HepG2 (cell line): ENCODE results near the gene STX1B. TPM values are rescaled to one million over a fixed set of nuclear protein-coding genes. Genes with fewer than 3 reads are reported as not detected.
A peak's percentile ranks its signal among the peaks of the same experiment; 100 is the strongest.

Experiments
- AHDC1 ChIP-seq: sonication (generic); formaldehyde crosslinking; IDR thresholded peaks from 2 replicates; pipeline ENCODE4 v1.5.1; 2020; ENCODE audit warnings: mild to moderate bottlenecking, missing genetic modification reagents, borderline replicate concordance
- GFI1 ChIP-seq: sonication (generic); formaldehyde crosslinking; IDR thresholded peaks from 2 replicates; pipeline ENCODE4 v1.5.0; 2020; ENCODE audit warnings: missing genetic modification reagents, mild to moderate bottlenecking, borderline replicate concordance
- KDM2A ChIP-seq: sonication (generic); formaldehyde crosslinking; IDR thresholded peaks from 2 replicates; pipeline ENCODE4 v1.4.0; 2020; ENCODE audit warnings: low read depth, missing genetic modification reagents, borderline replicate concordance
- MTA3 ChIP-seq: sonication (generic); formaldehyde crosslinking; IDR thresholded peaks from 2 replicates; pipeline ENCODE4 v1.4.0; 2020; ENCODE audit warnings: missing genetic modification reagents
- MXD4 ChIP-seq: IDR thresholded peaks from 2 replicates; pipeline ENCODE4 v1.6.1; 2016; ENCODE audit warnings: mild to moderate bottlenecking, missing biosample characterization, missing genetic modification reagents
- NFIC ChIP-seq: IDR thresholded peaks from 2 replicates; pipeline ENCODE4 v1.6.1; 2012; ENCODE audit warnings: mild to moderate bottlenecking, low read length, inconsistent platforms
- NFYB ChIP-seq: sonication (generic); formaldehyde crosslinking; IDR thresholded peaks from 2 replicates; pipeline ENCODE4 v1.4.0; 2020; ENCODE audit warnings: missing genetic modification reagents
- PAF1 ChIP-seq: IDR thresholded peaks from 2 replicates; pipeline ENCODE4 v1.6.1; 2016; ENCODE audit warnings: missing genetic modification reagents, missing compliant biosample characterization
- REL ChIP-seq: sonication (generic); formaldehyde crosslinking; conservative IDR thresholded peaks from 2 replicates; pipeline ENCODE4 v1.8.0; 2022; ENCODE audit warnings: mild to moderate bottlenecking, missing genetic modification reagents, moderate library complexity
- RNF2 ChIP-seq: fragments of 450-650 bp; conservative IDR thresholded peaks from 2 replicates; pipeline ENCODE4 v1.6.1; 2016; ENCODE audit warnings: low read depth
- SNAPC2 ChIP-seq: sonication (generic); formaldehyde crosslinking; IDR thresholded peaks from 2 replicates; pipeline ENCODE4 v1.8.1; 2022; ENCODE audit warnings: mild to moderate bottlenecking, missing genetic modification reagents
- TBL1XR1 ChIP-seq: fragments of 150-350 bp; IDR thresholded peaks from 2 replicates; pipeline ENCODE4 v1.6.1; 2014; ENCODE audit warnings: borderline replicate concordance, low read length; ENCODE audit not compliant: partially characterized antibody
- YY1 ChIP-seq: IDR thresholded peaks from 2 replicates; pipeline ENCODE4 v1.6.1; 2011; ENCODE audit warnings: low read length, low read depth, moderate library complexity, mild to moderate bottlenecking; ENCODE audit not compliant: insufficient read depth, insufficient replicate concordance
- ZNF367 ChIP-seq: sonication (generic); formaldehyde crosslinking; IDR thresholded peaks from 2 replicates; pipeline ENCODE4 v1.4.0; 2020; ENCODE audit warnings: missing genetic modification reagents, borderline replicate concordance
- ZNF496 ChIP-seq: sonication (generic); formaldehyde crosslinking; IDR thresholded peaks from 2 replicates; pipeline ENCODE4 v1.8.1; 2023; ENCODE audit warnings: mild to moderate bottlenecking, moderate library complexity, missing genetic modification reagents; ENCODE audit not compliant: insufficient replicate concordance
- ZNF589 ChIP-seq: sonication (generic); formaldehyde crosslinking; conservative IDR thresholded peaks from 2 replicates; pipeline ENCODE4 v1.8.0; 2022; ENCODE audit warnings: mild to moderate bottlenecking, moderate library complexity, missing genetic modification reagents
- ZNF792 ChIP-seq: IDR thresholded peaks from 2 replicates; pipeline ENCODE4 v1.6.1; 2016
- polyA plus RNA-seq, 8 experiments: library from polyadenylated mRNA; depleted of rRNA in 3 of 8; stranded (reverse) in 7 of 8; unstranded in 1 of 8; fragments of >200 nt; fragmentation: Illumina TruSeq in 4 of 8; extraction: Trizol in 4 of 8; gene quantifications; 2 replicates each; pipeline versions ENCODE4 v1.2.1 to v1.2.3, GENCODE V29; 2011 to 2016; ENCODE audit warnings: low read depth in 4 of 8, missing spikeins in 1 of 8, mixed read lengths in 1 of 8; ENCODE audit not compliant: insufficient read depth in 1 of 8
- total RNA-seq, 5 experiments: library from RNA; depleted of rRNA; stranded (reverse); fragments of >200 nt; fragmentation: Illumina TruSeq; extraction: Trizol; gene quantifications; 2 replicates each; pipeline ENCODE4 v1.2.3, GENCODE V29; 2016; ENCODE audit warnings: low read depth in 1 of 5
- TF ChIP-seq, protein P1 (sequence below): IDR thresholded peaks from 2 replicates; pipeline ENCODE4 v1.6.1; 2016; ENCODE audit warnings: low read depth
- TF ChIP-seq, protein P2 (sequence below): sonication (generic); formaldehyde crosslinking; IDR thresholded peaks from 2 replicates; pipeline ENCODE4 v1.5.1; 2020; ENCODE audit warnings: missing genetic modification reagents, mild to moderate bottlenecking, borderline replicate concordance
- TF ChIP-seq, protein P3 (sequence below): sonication (generic); formaldehyde crosslinking; IDR thresholded peaks from 2 replicates; pipeline ENCODE4 v1.4.0; 2020; ENCODE audit warnings: missing genetic modification reagents

Gene STX1B
- total and polyA plus RNA-seq, 2 of the 13 experiments (the other 11 are each of a cell fraction or from before 2014, with no cell fraction given): 2.1 to 3.0 TPM

DNA sequence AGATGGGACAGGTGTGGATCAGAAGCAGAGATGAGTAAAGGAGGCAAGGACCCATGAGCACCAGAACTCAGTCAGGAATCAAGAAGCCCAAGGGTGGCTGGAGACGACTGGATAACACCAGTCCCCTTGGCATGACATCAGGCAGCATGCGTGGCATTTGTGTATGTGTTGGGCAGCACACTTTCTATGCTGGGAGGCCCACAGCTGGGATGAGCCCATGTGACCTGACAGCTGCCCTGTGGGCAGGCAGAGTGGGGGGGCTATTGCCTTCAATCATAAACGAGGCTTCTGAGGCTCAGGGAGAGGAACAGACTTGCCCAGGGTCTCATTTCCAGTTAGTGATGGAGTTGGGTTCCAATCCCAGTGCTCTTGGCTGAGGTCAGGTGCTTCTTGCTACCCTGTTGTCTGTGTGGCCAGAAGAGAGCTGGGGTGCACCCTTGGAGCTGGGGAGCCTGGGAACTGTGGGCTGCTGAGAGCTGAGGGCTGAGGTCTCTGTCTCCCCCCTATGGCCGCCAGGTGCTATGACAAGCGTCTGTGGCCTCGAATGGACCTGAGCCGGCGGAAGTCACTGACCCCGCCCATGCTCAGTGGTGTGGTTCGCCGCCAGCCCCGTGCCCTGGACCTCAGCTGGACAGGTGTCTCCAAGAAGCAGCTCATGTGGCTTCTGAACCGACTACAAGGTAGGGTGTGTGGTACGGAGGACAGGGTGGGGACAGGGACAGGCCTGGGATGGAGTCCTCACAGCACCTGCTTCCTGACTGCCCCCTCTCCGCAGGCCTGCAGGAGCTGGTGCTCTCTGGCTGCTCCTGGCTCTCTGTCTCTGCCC lies 68.6 kb downstream of the STX1B start (continued):
- TF ChIP-seq, protein P1, sequence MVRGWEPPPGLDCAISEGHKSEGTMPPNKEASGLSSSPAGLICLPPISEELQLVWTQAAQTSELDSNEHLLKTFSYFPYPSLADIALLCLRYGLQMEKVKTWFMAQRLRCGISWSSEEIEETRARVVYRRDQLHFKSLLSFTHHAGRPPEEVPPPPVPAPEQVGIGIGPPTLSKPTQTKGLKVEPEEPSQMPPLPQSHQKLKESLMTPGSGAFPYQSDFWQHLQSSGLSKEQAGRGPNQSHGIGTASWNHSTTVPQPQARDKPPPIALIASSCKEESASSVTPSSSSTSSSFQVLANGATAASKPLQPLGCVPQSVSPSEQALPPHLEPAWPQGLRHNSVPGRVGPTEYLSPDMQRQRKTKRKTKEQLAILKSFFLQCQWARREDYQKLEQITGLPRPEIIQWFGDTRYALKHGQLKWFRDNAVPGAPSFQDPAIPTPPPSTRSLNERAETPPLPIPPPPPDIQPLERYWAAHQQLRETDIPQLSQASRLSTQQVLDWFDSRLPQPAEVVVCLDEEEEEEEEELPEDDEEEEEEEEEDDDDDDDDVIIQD: no peak
- TF ChIP-seq ZNF367 (CRISPR knock-in tag): no peak
- no peak for TF ChIP-seq REL (CRISPR knock-in tag)
- peak; percentile 45 for TF ChIP-seq YY1
- TF ChIP-seq ZNF792 (CRISPR knock-in tag): 0 out of 2 replicates have a peak, but pooled peaks have one; percentile 17
- TF ChIP-seq ZNF496 (CRISPR knock-in tag): no peak
- TF ChIP-seq KDM2A (CRISPR knock-in tag): peak; percentile 62; the same call in 1 of the 2 replicates
- 0 out of 2 replicates have a peak, but pooled peaks have one; percentile 11 for TF ChIP-seq AHDC1 (CRISPR knock-in tag)
- TF ChIP-seq, protein P2, sequence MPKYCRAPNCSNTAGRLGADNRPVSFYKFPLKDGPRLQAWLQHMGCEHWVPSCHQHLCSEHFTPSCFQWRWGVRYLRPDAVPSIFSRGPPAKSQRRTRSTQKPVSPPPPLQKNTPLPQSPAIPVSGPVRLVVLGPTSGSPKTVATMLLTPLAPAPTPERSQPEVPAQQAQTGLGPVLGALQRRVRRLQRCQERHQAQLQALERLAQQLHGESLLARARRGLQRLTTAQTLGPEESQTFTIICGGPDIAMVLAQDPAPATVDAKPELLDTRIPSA (CRISPR knock-in tag): no peak
- peak; percentile 55; the same call in 1 of the 2 replicates for TF ChIP-seq MXD4 (CRISPR knock-in tag)
- TF ChIP-seq MTA3 (CRISPR knock-in tag): no peak
- 0 out of 2 replicates have a peak, but pooled peaks have one; percentile 7 for TF ChIP-seq ZNF589 (CRISPR knock-in tag)
- no peak for TF ChIP-seq TBL1XR1
- TF ChIP-seq, protein P3, sequence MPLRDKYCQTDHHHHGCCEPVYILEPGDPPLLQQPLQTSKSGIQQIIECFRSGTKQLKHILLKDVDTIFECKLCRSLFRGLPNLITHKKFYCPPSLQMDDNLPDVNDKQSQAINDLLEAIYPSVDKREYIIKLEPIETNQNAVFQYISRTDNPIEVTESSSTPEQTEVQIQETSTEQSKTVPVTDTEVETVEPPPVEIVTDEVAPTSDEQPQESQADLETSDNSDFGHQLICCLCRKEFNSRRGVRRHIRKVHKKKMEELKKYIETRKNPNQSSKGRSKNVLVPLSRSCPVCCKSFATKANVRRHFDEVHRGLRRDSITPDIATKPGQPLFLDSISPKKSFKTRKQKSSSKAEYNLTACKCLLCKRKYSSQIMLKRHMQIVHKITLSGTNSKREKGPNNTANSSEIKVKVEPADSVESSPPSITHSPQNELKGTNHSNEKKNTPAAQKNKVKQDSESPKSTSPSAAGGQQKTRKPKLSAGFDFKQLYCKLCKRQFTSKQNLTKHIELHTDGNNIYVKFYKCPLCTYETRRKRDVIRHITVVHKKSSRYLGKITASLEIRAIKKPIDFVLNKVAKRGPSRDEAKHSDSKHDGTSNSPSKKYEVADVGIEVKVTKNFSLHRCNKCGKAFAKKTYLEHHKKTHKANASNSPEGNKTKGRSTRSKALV (CRISPR knock-in tag): no peak
- no peak for TF ChIP-seq RNF2
- TF ChIP-seq NFYB (CRISPR knock-in tag): no peak
- no peak for TF ChIP-seq NFIC
- TF ChIP-seq SNAPC2 (CRISPR knock-in tag): no peak
- TF ChIP-seq PAF1 (CRISPR knock-in tag): no peak
- no peak for TF ChIP-seq GFI1 (CRISPR knock-in tag)
